Measurements from ENCODE around the gene UBAP1.

- TF ChIP-seq EP300 (IDR thresholded peaks at IDR 0.05; ENCODE audit: borderline replicate concordance in 1 of 2, low read depth in 1 of 2, low read length in 1 of 2) (no peak), USF2 (IDR thresholded peaks at IDR 0.05; ENCODE audit: borderline replicate concordance, low read depth, low read length) (no peak), YY1 (IDR thresholded peaks at IDR 0.05; ENCODE audit: low read depth) (no peak), CTCF (IDR thresholded peaks at IDR 0.05) (no peak), NRF1 (IDR thresholded peaks at IDR 0.05; ENCODE audit: low read depth, low read length) (no peak), USF1 (IDR thresholded peaks at IDR 0.05; ENCODE audit: borderline replicate concordance, low read depth) (no peak), GATA2 (CRISPR knock-in tag; IDR thresholded peaks at IDR 0.05) (no peak), TEAD4 (IDR thresholded peaks at IDR 0.05; ENCODE audit: borderline replicate concordance, insufficient read depth) (no peak), MXI1 (IDR thresholded peaks at IDR 0.05; ENCODE audit: low read depth, low read length) (no peak), POLR2AphosphoS5 (IDR thresholded peaks at IDR 0.05; ENCODE audit: low read depth, low read length) (no peak)
These were observed 45.4 kb upstream of the UBAP1 start for GRCh38 chr9:34133436-34133949.

Data from SK-N-SH (cell line).